Naive thymus-derived CD4-positive, alpha-beta T cell (primary cell): Measurements from ENCODE around the gene AOPEP. TPM values are rescaled to one million over a fixed set of nuclear protein-coding genes. Genes with fewer than 3 reads are reported as not detected.

Experiments used
- ATAC-seq: fragments of 150-1000 bp; cut with Tn5 transposase; 2 replicates; pipeline ENCODE4 v1.10.0; 2021; ENCODE audit warnings: mild to moderate bottlenecking, moderate library complexity
- CTCF ChIA-PET: fragments of 350-600 bp; sonication (Branson Sonifier 250); formaldehyde crosslinking; loops from one replicate; lab custom pipeline; 2021; ENCODE audit warnings: antibody characterized with exemption; lab: Charles Lee
- POLR2A ChIA-PET: fragments of 350-600 bp; sonication (Branson Sonifier 250); formaldehyde crosslinking; loops from one replicate; lab custom pipeline; 2021; ENCODE audit warnings: antibody characterized with exemption, inconsistent platforms; lab: Charles Lee
- DNase-seq, 9 donors: peaks; one replicate each; pipeline versions ENCODE4 v3.0.0 to v3.0.0-alpha.2; 2020 to 2022; ENCODE audit warnings: mixed read lengths in 1 of 9
- H3K27ac ChIP-seq: one replicate; pipeline ENCODE4 v1.7.0; 2013; ENCODE audit warnings: mild to moderate bottlenecking, low read depth, low read length, moderate library complexity
- H3K27me3 ChIP-seq, 2 donors: one replicate each; pipeline ENCODE4 v1.7.0; 2013; ENCODE audit warnings: low read length in 2 of 2, mild to moderate bottlenecking in 2 of 2, moderate library complexity in 2 of 2; ENCODE audit not compliant: control insufficient read depth in 2 of 2, insufficient read depth in 2 of 2
- H3K36me3 ChIP-seq, 3 experiments: 1 replicate in 2 of 3; 2 replicates in 1 of 3; pipeline ENCODE4 v1.7.0; 2013; ENCODE audit warnings: low read length in 3 of 3, mild to moderate bottlenecking in 3 of 3, moderate library complexity in 1 of 3; ENCODE audit not compliant: insufficient read depth in 3 of 3, control insufficient read depth in 2 of 3
- H3K4me1 ChIP-seq, 2 donors: one replicate each; pipeline ENCODE4 v1.7.0; 2013; ENCODE audit warnings: low read length in 2 of 2, mild to moderate bottlenecking in 2 of 2, moderate library complexity in 1 of 2; ENCODE audit not compliant: control insufficient read depth in 2 of 2, insufficient read depth in 2 of 2
- H3K4me3 ChIP-seq: 2 replicates; pipeline ENCODE4 v1.7.0; 2013; ENCODE audit warnings: mild to moderate bottlenecking, low read length
- H3K9me3 ChIP-seq, 3 experiments: 1 replicate in 2 of 3; 2 replicates in 1 of 3; pipeline ENCODE4 v1.7.0; 2013; ENCODE audit warnings: low read length in 3 of 3; ENCODE audit not compliant: control insufficient read depth in 2 of 3
- H3K27ac Mint-ChIP-seq, 9 donors: one replicate each; pipeline ENCODE4 v1.8.0; 2020 to 2022; ENCODE audit warnings: mixed read lengths in 9 of 9, mild to moderate bottlenecking in 8 of 9, moderate library complexity in 5 of 9, inconsistent platforms in 2 of 9
- H3K27me3 Mint-ChIP-seq, 5 donors: one replicate each; pipeline ENCODE4 v1.8.0; 2021 to 2022; ENCODE audit warnings: mixed read lengths in 5 of 5, mild to moderate bottlenecking in 1 of 5
- H3K36me3 Mint-ChIP-seq, 5 donors: one replicate each; pipeline ENCODE4 v1.8.0; 2020 to 2022; ENCODE audit warnings: mixed read lengths in 5 of 5, mild to moderate bottlenecking in 3 of 5, inconsistent platforms in 1 of 5
- H3K4me1 Mint-ChIP-seq, 7 donors: one replicate each; pipeline ENCODE4 v1.8.0; 2020 to 2022; ENCODE audit warnings: mixed read lengths in 7 of 7, mild to moderate bottlenecking in 3 of 7, inconsistent platforms in 1 of 7
- H3K4me3 Mint-ChIP-seq, 10 donors: one replicate each; pipeline ENCODE4 v1.8.0; 2020 to 2022; ENCODE audit warnings: mild to moderate bottlenecking in 10 of 10, mixed read lengths in 10 of 10, moderate library complexity in 6 of 10, inconsistent platforms in 2 of 10
- H3K9me3 Mint-ChIP-seq, 11 donors: one replicate each; pipeline ENCODE4 v1.8.0; 2020 to 2022; ENCODE audit warnings: mixed read lengths in 11 of 11, mild to moderate bottlenecking in 4 of 11, inconsistent platforms in 1 of 11, moderate library complexity in 1 of 11
- intact Hi-C, 2 donors: fragments of 100-400 bp; cut with micrococcal nuclease; formaldehyde crosslinking; loops; one replicate each; pipeline ENCODE4 v1.15.1; 2023
- polyA plus RNA-seq, 2 donors: library from polyadenylated mRNA; unstranded; fragments of 300-500 nt; fragmentation: Illumina TruSeq; gene quantifications; one replicate each; pipeline ENCODE4 v1.2.3, GENCODE V29; 2021
- total RNA-seq, 6 experiments: library from RNA in 5 of 6; stranded (reverse) in 5 of 6; gene quantifications; 1 replicate in 5 of 6; 2 replicates in 1 of 6; pipeline ENCODE4 v1.2.3 and lab custom pipeline; 2021 to 2026

AOPEP gene
- total and polyA plus RNA-seq, 7 experiments from 2014 or later = 5.7 to 19.0 (median 13.6) TPM

- Mint-ChIP-seq H3K4me1 (peaks cover 0 to 5% (median 0%) of the 10 kb centered on the region in 7 donors), H3K9me3 (no peaks in the 10 kb centered on the region), H3K27me3 (no peaks in the 10 kb centered on the region), H3K4me3 (no peak overlapping the region), H3K27ac (no peak overlapping the region), H3K36me3 (peaks cover 0 to 23% (median 7%) of the 10 kb centered on the region in 5 donors)
- ChIA-PET POLR2A (no interaction called here), CTCF (interaction anchor here (0.6 kb wide), 1 partner anchor 1111 kb away, joined by 3 read pairs; no protein-coding TSS in a partner anchor)
- no peaks in the 10 kb centered on the region for H3K4me1 ChIP-seq
- H3K27me3 ChIP-seq = no peaks in the 10 kb centered on the region
- no peaks in the 10 kb centered on the region for H3K9me3 ChIP-seq
- DNase-seq (no peak), ATAC-seq (no peak)
- intact Hi-C loops = no loop called here
- no peak overlapping the region for H3K27ac ChIP-seq
- peaks cover 0 to 7% (median 0%) of the 10 kb centered on the region in 3 experiments for H3K36me3 ChIP-seq
- no peak overlapping the region for H3K4me3 ChIP-seq
Measured at GRCh38 chr9:95107001-95107749, 380.7 kb downstream of the AOPEP start.

- H3K27ac ChIP-seq = no peak overlapping the region
- H3K9me3 ChIP-seq = no peaks in the 10 kb centered on the region
- no peaks in the 10 kb centered on the region for H3K27me3 ChIP-seq
- Mint-ChIP-seq H3K9me3 (no peaks in the 10 kb centered on the region), H3K4me3 (no peak overlapping the region), H3K36me3 (peaks cover 0 to 29% (median 9%) of the 10 kb centered on the region in 5 donors), H3K4me1 (peaks cover 0 to 5% (median 0%) of the 10 kb centered on the region in 7 donors), H3K27me3 (no peaks in the 10 kb centered on the region), H3K27ac (no peak overlapping the region)
- POLR2A ChIA-PET = no interaction called here
- intact Hi-C loops = no loop called here
- DNase-seq (no peak), ATAC-seq (no peak)
- no peaks in the 10 kb centered on the region for H3K4me1 ChIP-seq
- H3K4me3 ChIP-seq = no peak overlapping the region
- peaks cover 0 to 15% (median 0%) of the 10 kb centered on the region in 3 experiments for H3K36me3 ChIP-seq
- CTCF ChIA-PET = interaction anchor here (0.6 kb wide), 1 partner anchor 1110 kb away, joined by 3 read pairs; no protein-coding TSS in a partner anchor
Measured at GRCh38 chr9:95107976-95108375, 381.5 kb downstream of the AOPEP start.

DNA sequence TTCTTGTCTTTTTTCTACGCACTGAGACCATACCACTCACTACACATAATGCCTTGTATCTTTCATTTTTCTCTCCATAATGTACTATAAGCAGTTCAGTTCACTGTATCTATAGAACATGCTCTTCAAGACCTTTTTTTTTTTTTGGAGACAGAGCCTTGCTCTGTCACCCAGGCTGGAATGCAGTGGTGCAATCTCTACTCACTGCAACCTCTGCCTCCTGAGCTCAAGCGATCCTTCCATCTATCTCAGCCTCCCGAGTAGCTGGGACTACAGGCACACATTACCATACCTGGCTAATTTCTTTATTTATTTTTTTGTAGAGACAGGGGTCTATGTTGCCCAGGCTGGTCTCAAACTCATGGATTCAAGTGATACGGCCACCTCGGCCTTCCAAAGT, 382.3 kb downstream of the AOPEP start:
- no peaks in the 10 kb centered on the region for H3K9me3 Mint-ChIP-seq
- POLR2A ChIA-PET = no interaction called here
- ATAC-seq (no peak), DNase-seq (no peak)
- intact Hi-C loops = no loop called here
- no peaks in the 10 kb centered on the region for H3K27me3 Mint-ChIP-seq
- no peaks in the 10 kb centered on the region for H3K4me1 Mint-ChIP-seq
- H3K36me3 ChIP-seq = peaks cover 0 to 17% (median 0%) of the 10 kb centered on the region in 3 experiments
- H3K27me3 ChIP-seq = no peaks in the 10 kb centered on the region
- no peak overlapping the region for H3K4me3 ChIP-seq
- H3K4me3 Mint-ChIP-seq = no peak overlapping the region
- H3K9me3 ChIP-seq = no peaks in the 10 kb centered on the region
- no peak overlapping the region for H3K27ac ChIP-seq
- no peaks in the 10 kb centered on the region for H3K4me1 ChIP-seq
- CTCF ChIA-PET = no interaction called here
- peaks cover 0 to 32% (median 10%) of the 10 kb centered on the region in 5 donors for H3K36me3 Mint-ChIP-seq
- H3K27ac Mint-ChIP-seq = peak overlapping the region in 2 of 9 donors; percentile 25 to 55

- Mint-ChIP-seq H3K27ac (no peak overlapping the region), H3K36me3 (peaks cover 0 to 32% (median 10%) of the 10 kb centered on the region in 5 donors)
- CTCF ChIA-PET = no interaction called here
Measured at GRCh38 chr9:95109456-95109855, 383.0 kb downstream of the AOPEP start.

DNA sequence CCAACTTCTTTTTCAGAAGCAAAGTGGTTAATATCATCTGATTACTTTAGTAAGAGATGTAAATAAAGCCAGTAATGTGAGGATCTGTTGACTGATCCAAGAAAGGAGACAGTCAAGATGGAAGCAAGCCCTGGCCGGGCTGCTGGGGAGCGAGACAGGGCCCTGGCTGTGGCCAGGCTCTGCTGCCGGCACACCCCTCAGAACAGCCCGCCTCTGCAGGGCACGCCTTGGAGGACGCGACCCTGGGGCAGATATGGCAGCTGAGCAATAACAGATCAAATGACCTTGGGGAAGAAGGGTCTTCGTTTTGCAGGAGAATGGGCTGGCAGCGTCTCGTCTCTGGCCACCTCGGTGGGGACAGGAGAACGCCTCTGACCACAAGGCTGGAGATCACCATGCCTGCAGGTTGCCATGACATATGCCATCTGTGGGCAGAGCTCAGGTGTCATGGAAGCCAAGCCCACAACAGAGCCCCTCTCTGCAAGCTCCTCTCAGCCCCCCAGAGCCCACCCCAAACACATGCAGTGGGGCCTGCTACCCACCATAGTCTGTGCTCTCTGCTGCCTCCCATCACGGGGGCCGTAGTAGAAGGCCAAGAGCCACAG, 384.5 kb downstream of the AOPEP start:
- H3K36me3 Mint-ChIP-seq = peaks cover 0 to 30% (median 6%) of the 10 kb centered on the region in 5 donors
- H3K4me3 Mint-ChIP-seq = no peak overlapping the region
- Histone ChIP-seq H3K27ac (no peak overlapping the region), H3K27me3 (no peaks in the 10 kb centered on the region), H3K9me3 (no peaks in the 10 kb centered on the region), H3K4me1 (no peaks in the 10 kb centered on the region), H3K36me3 (peaks cover 0 to 17% (median 0%) of the 10 kb centered on the region in 3 experiments), H3K4me3 (no peak overlapping the region)
- intact Hi-C loops = no loop called here
- H3K4me1 Mint-ChIP-seq = no peaks in the 10 kb centered on the region
- no peak overlapping the region for H3K27ac Mint-ChIP-seq
- ChIA-PET CTCF (no interaction called here), POLR2A (no interaction called here)
- DNase-seq (no peak), ATAC-seq (peak; percentile 14)
- no peaks in the 10 kb centered on the region for H3K9me3 Mint-ChIP-seq
- no peaks in the 10 kb centered on the region for H3K27me3 Mint-ChIP-seq

More at GRCh38 chr9:95109456-95109855, 383.0 kb downstream of the AOPEP start:
- no peaks in the 10 kb centered on the region for H3K9me3 ChIP-seq
- Mint-ChIP-seq H3K9me3 (no peaks in the 10 kb centered on the region), H3K27me3 (no peaks in the 10 kb centered on the region), H3K4me1 (no peaks in the 10 kb centered on the region), H3K4me3 (no peak overlapping the region)
- H3K36me3 ChIP-seq = peaks cover 0 to 17% (median 0%) of the 10 kb centered on the region in 3 experiments
- no peaks in the 10 kb centered on the region for H3K27me3 ChIP-seq
- POLR2A ChIA-PET = no interaction called here
- DNase-seq (no peak), ATAC-seq (no peak)
- H3K4me1 ChIP-seq = no peaks in the 10 kb centered on the region
- no peak overlapping the region for H3K27ac ChIP-seq
- intact Hi-C loops = no loop called here
- H3K4me3 ChIP-seq = no peak overlapping the region

DNA sequence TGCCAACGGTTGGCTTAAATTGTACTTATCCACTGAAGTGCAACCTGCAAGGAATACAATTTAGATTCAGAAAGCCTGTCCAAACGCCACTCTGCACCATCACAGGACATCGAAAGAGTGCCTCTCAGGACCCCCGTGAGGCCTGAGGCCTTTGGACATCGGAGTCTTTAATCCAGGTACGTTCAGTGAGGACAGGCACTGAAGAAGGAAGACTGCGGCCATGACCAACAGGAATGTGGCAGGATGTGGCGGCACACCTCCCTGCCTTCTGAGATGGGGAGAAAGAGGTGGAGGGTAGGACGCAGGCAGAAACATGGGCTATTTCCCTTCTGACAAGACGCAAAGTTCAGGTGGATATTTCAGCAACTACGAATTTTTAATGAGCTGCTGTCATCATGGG, 385.2 kb downstream of the AOPEP start:
- Mint-ChIP-seq H3K4me1 (no peaks in the 10 kb centered on the region), H3K27me3 (no peaks in the 10 kb centered on the region), H3K27ac (no peak overlapping the region), H3K4me3 (no peak overlapping the region), H3K9me3 (no peaks in the 10 kb centered on the region), H3K36me3 (peaks cover 0 to 27% (median 8%) of the 10 kb centered on the region in 5 donors)
- Histone ChIP-seq H3K36me3 (peaks cover 0 to 17% (median 0%) of the 10 kb centered on the region in 3 experiments), H3K27me3 (no peaks in the 10 kb centered on the region), H3K27ac (no peak overlapping the region), H3K4me1 (no peaks in the 10 kb centered on the region), H3K9me3 (no peaks in the 10 kb centered on the region), H3K4me3 (no peak overlapping the region)
- CTCF ChIA-PET = no interaction called here
- POLR2A ChIA-PET = no interaction called here
- DNase-seq (no peak), ATAC-seq (no peak)
- intact Hi-C loops = no loop called here
